NCI-H187 treated with DMSO at 0.1 percent for 48 hours (cell line): Measurements from ENCODE around the gene CNGA1.

Experiments
- DNase-seq: peaks from one replicate; lab custom pipeline; 2025; lab: John Stamatoyannopoulos, UW

Gene CNGA1

DNA sequence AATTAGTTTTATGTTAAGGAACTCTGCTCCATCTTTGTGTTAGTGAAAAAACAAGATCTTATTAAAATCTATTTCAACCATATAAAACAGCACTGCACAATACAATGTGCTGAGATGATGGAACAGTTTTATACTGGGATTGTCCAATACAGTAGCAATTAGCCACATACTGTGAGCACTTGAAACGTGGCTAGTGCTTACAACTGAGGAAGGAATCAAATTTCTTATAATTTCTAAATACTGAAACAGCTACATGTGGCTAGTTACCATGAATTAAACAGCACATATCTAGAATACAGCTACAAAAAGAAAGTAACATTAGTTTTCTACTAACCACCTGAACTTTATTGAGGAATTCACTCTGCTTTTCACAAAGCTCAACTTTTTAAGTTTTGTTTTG lies 116.8 kb downstream of the CNGA1 start:
- no peak for DNase-seq

DNA sequence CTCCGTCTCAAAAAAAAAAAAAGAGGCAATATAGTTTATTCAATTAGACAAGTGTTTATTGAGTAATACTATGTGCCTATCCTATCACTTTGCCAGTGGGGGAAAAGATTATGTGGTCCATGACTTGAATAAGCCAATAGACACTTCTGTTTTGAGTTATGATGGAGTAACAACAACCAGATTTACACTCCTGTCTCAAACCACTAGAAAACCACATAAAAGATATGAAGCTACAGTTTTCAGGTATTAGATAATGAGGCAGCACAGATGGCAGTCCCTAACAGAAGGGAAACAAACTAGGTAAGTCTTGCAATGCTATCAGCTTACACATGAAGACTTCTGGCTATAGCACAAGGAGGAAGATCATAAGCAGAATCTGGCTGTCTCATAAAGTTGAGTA lies 124.6 kb downstream of the CNGA1 start:
- DNase-seq = no peak
